Hindlimb muscle (tissue), 1 donor: ENCODE data around the gene LASP1. TPM values are rescaled to one million over a fixed set of nuclear protein-coding genes. Genes with fewer than 3 reads are reported as not detected.
"Not testable (repeated sequence)": the region's sequence is repeated elsewhere in the genome, so short reads cannot be mapped to it uniquely, and the experiment has no call there.

Source experiments
- DNase-seq: peaks from one replicate; pipeline ENCODE4 v3.0.0-alpha.2; 2013
- polyA plus RNA-seq: library from polyadenylated mRNA; unstranded; fragments of 120-200 nt; gene quantifications from one replicate; pipeline ENCODE4 v1.2.1, GENCODE V29; 2013; ENCODE audit not compliant: insufficient read length

Gene LASP1
- polyA plus RNA-seq, 1 donor: 74.6 TPM

- DNase-seq: no peak
Measured at GRCh38 chr17:38911081-38911730, 41.3 kb downstream of the LASP1 start.

- DNase-seq: not testable (repeated sequence)
Measured at GRCh38 chr17:38911731-38912081, 41.8 kb downstream of the LASP1 start.

GRCh38 chr17:38912221-38912813 lies 42.5 kb downstream of the LASP1 start:
- DNase-seq: no peak

- DNase-seq: no peak
Measured at GRCh38 chr17:38914741-38915638, 45.1 kb downstream of the LASP1 start.

- DNase-seq: no peak
Measured at GRCh38 chr17:38915639-38915995, 45.8 kb downstream of the LASP1 start.

GRCh38 chr17:38916771-38917170 lies 46.9 kb downstream of the LASP1 start:
- no peak for DNase-seq

GRCh38 chr17:38917259-38917658 lies 47.4 kb downstream of the LASP1 start:
- no peak for DNase-seq

GRCh38 chr17:38918129-38918913 lies 48.5 kb downstream of the LASP1 start:
- no peak for DNase-seq

GRCh38 chr17:38918916-38919315 lies 49.1 kb downstream of the LASP1 start:
- no peak for DNase-seq

GRCh38 chr17:38919316-38920078 lies 49.6 kb downstream of the LASP1 start:
- DNase-seq: no peak

- DNase-seq: no peak
Measured at GRCh38 chr17:38920374-38921291, 50.8 kb downstream of the LASP1 start.

- no peak for DNase-seq
Measured at GRCh38 chr17:38921756-38922411, 52.0 kb downstream of the LASP1 start.

- DNase-seq: peak; percentile 80
Measured at GRCh38 chr17:38922538-38923297, 52.9 kb downstream of the LASP1 start.

- no peak for DNase-seq
Measured at GRCh38 chr17:38925263-38925995, 55.6 kb downstream of the LASP1 start, which contains the start of gene LASP1NB. LASP1NB (plus strand) TSS chr17:38925614.

- DNase-seq: no peak
Measured at GRCh38 chr17:38926293-38927070, 56.6 kb downstream of the LASP1 start.

GRCh38 chr17:38930782-38931181 lies 60.9 kb downstream of the LASP1 start:
- DNase-seq: not testable (repeated sequence)

- not testable (repeated sequence) for DNase-seq
Measured at GRCh38 chr17:38933962-38934361, 64.1 kb downstream of the LASP1 start.

- DNase-seq: no peak
Measured at GRCh38 chr17:38939987-38940386, 70.1 kb downstream of the LASP1 start.
